ENCODE measurements around the gene TBXA2R.
"Not testable (repeated sequence)": the region's sequence is repeated elsewhere in the genome, so short reads cannot be mapped to it uniquely, and the experiment has no call there.

DNA sequence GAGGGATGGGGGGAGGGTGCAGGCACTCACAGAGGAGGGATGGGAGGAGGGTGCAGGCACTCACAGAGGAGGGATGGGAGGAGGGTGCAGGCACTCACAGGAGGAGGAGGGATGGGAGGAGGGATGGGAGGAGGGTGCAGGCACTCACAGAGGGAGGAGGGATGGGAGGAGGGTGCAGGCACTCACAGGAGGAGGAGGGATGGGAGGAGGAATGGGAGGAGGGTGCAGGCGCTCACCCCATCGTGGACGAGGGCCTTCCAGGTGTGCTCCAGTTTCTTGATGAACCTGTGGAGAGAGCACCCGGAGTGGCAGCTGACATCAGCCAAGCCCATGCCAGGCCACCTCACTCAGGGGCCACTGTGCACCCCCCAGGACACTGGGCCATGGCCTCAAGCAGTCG lies 40.4 kb upstream of the TBXA2R start:
- TF ChIP-seq, protein P1, sequence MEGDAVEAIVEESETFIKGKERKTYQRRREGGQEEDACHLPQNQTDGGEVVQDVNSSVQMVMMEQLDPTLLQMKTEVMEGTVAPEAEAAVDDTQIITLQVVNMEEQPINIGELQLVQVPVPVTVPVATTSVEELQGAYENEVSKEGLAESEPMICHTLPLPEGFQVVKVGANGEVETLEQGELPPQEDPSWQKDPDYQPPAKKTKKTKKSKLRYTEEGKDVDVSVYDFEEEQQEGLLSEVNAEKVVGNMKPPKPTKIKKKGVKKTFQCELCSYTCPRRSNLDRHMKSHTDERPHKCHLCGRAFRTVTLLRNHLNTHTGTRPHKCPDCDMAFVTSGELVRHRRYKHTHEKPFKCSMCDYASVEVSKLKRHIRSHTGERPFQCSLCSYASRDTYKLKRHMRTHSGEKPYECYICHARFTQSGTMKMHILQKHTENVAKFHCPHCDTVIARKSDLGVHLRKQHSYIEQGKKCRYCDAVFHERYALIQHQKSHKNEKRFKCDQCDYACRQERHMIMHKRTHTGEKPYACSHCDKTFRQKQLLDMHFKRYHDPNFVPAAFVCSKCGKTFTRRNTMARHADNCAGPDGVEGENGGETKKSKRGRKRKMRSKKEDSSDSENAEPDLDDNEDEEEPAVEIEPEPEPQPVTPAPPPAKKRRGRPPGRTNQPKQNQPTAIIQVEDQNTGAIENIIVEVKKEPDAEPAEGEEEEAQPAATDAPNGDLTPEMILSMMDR (IDR thresholded peaks at IDR 0.05), result not testable (repeated sequence)
- TF ChIP-seq ZNF121, TEAD4 (CRISPR knock-in tag; IDR thresholded peaks at IDR 0.05): not testable (repeated sequence)
- TF ChIP-seq, protein P2, sequence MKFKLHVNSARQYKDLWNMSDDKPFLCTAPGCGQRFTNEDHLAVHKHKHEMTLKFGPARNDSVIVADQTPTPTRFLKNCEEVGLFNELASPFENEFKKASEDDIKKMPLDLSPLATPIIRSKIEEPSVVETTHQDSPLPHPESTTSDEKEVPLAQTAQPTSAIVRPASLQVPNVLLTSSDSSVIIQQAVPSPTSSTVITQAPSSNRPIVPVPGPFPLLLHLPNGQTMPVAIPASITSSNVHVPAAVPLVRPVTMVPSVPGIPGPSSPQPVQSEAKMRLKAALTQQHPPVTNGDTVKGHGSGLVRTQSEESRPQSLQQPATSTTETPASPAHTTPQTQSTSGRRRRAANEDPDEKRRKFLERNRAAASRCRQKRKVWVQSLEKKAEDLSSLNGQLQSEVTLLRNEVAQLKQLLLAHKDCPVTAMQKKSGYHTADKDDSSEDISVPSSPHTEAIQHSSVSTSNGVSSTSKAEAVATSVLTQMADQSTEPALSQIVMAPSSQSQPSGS (CRISPR knock-in tag; IDR thresholded peaks at IDR 0.05; ENCODE audit: borderline replicate concordance, low read depth), result not testable (repeated sequence)
